Endodermal cell (in vitro differentiated cells): Measurements from ENCODE around the gene ANGPTL5. TPM values are rescaled to one million over a fixed set of nuclear protein-coding genes. Genes with fewer than 3 reads are reported as not detected.

Experiments used
- DNase-seq: peaks from one replicate; pipeline ENCODE4 v3.0.0-alpha.2; 2017
- H3K27ac ChIP-seq: 2 replicates; pipeline ENCODE4 v1.5.1; 2013; ENCODE audit warnings: mild to moderate bottlenecking, low read depth, low read length, moderate library complexity
- H3K27me3 ChIP-seq: 2 replicates; pipeline ENCODE4 v1.6.1; 2013; ENCODE audit warnings: mild to moderate bottlenecking, low read length, moderate library complexity; ENCODE audit not compliant: insufficient read depth, control insufficient read depth, poor library complexity, severe bottlenecking
- H3K36me3 ChIP-seq: 2 replicates; pipeline ENCODE4 v1.7.0; 2013; ENCODE audit warnings: mild to moderate bottlenecking, low read length, moderate library complexity; ENCODE audit not compliant: control insufficient read depth, insufficient read depth
- H3K4me1 ChIP-seq: one replicate; pipeline ENCODE4 v1.7.0; 2013; ENCODE audit warnings: low read length; ENCODE audit not compliant: control insufficient read depth, insufficient read depth
- H3K4me3 ChIP-seq: 2 replicates; pipeline ENCODE4 v1.5.1; 2013; ENCODE audit warnings: mild to moderate bottlenecking, low read length, moderate library complexity
- H3K9ac ChIP-seq: 2 replicates; pipeline ENCODE4 v1.6.1; 2013; ENCODE audit warnings: mild to moderate bottlenecking, low read length, moderate library complexity; ENCODE audit not compliant: poor library complexity, severe bottlenecking; ENCODE audit errors: extremely low read depth
- H3K9me3 ChIP-seq: 2 replicates; pipeline ENCODE4 v1.6.1; 2013; ENCODE audit warnings: mild to moderate bottlenecking, low read length, moderate library complexity; ENCODE audit not compliant: control insufficient read depth
- H3K27ac Mint-ChIP-seq: 2 replicates; pipeline ENCODE4 v1.8.0; 2020; ENCODE audit warnings: mixed read lengths
- H3K27me3 Mint-ChIP-seq: 2 replicates; pipeline ENCODE4 v1.8.0; 2021; ENCODE audit warnings: mild to moderate bottlenecking, mixed read lengths; ENCODE audit not compliant: insufficient read depth
- H3K36me3 Mint-ChIP-seq: 2 replicates; pipeline ENCODE4 v1.8.0; 2020; ENCODE audit warnings: low read depth, mixed read lengths
- H3K4me1 Mint-ChIP-seq: 2 replicates; pipeline ENCODE4 v1.8.0; 2020; ENCODE audit warnings: mixed read lengths
- H3K4me3 Mint-ChIP-seq: 2 replicates; pipeline ENCODE4 v1.8.0; 2020; ENCODE audit warnings: mild to moderate bottlenecking, moderate library complexity, mixed read lengths
- H3K9me3 Mint-ChIP-seq: 2 replicates; pipeline ENCODE4 v1.8.0; 2020; ENCODE audit warnings: mild to moderate bottlenecking, mixed read lengths
- CTCF ChIP-seq: fragments of 200-600 bp; sonication (generic); conservative IDR thresholded peaks from 2 replicates; pipeline ENCODE4 v1.5.0; 2021; ENCODE audit warnings: antibody characterized with exemption, mild to moderate bottlenecking
- WGBS, 2 experiments: methylation state at CpG; one replicate each; pipeline versions ENCODE4 v1.1.5 to v1.1.7; 2013; ENCODE audit warnings: missing lambda C conversion rate in 2 of 2, mixed read lengths in 1 of 2; ENCODE audit not compliant: insufficient coverage in 1 of 2, insufficient read length in 1 of 2; 5-methylcytosine and 5-hydroxymethylcytosine counted together
- total RNA-seq, 2 donors: library from RNA; stranded (reverse); fragmentation: NEBNext Ultra II Directional in 1 of 2; extraction: Animal tissue kit (Norgen Biotek cat#: 25700) in 1 of 2; gene quantifications; 2 replicates in 1 of 2; 3 replicates in 1 of 2; pipeline ENCODE4 v1.2.1, GENCODE V29; 2021

The ANGPTL5 gene
- total RNA-seq, 2 donors from 2014 or later: not detected

GRCh38 chr11:101880222-101880621 lies 36.1 kb downstream of the ANGPTL5 start:
- no peak for DNase-seq
- peaks cover 5% of the 10 kb centered on the region for H3K4me1 Mint-ChIP-seq
- H3K27me3 ChIP-seq: no peaks in the 10 kb centered on the region
- H3K36me3 Mint-ChIP-seq: no peaks in the 10 kb centered on the region
- H3K27ac Mint-ChIP-seq: no peak overlapping the region
- H3K27ac ChIP-seq: no peak overlapping the region
- H3K9me3 Mint-ChIP-seq: no peaks in the 10 kb centered on the region
- peaks cover 5% of the 10 kb centered on the region for H3K27me3 Mint-ChIP-seq
- H3K9ac ChIP-seq: no peak overlapping the region
- H3K9me3 ChIP-seq: no peaks in the 10 kb centered on the region
- H3K4me3 Mint-ChIP-seq: no peak overlapping the region
- WGBS, 2 experiments: 83 to 85% methylated on average over 1 to 4 of the region's 4 CpGs
- H3K36me3 ChIP-seq: no peaks in the 10 kb centered on the region
- H3K4me1 ChIP-seq: peaks cover 6% of the 10 kb centered on the region
- peak; percentile 73 for TF ChIP-seq CTCF
- H3K4me3 ChIP-seq: no peak overlapping the region

GRCh38 chr11:101872171-101872882 lies 44.0 kb downstream of the ANGPTL5 start:
- no peak for TF ChIP-seq CTCF
- Mint-ChIP-seq H3K36me3 (no peaks in the 10 kb centered on the region), H3K27me3 (no peaks in the 10 kb centered on the region), H3K27ac (no peak overlapping the region), H3K4me3 (no peak overlapping the region), H3K4me1 (peaks cover 16% of the 10 kb centered on the region), H3K9me3 (no peaks in the 10 kb centered on the region)
- Histone ChIP-seq H3K9me3 (no peaks in the 10 kb centered on the region), H3K27me3 (no peaks in the 10 kb centered on the region), H3K27ac (no peak overlapping the region), H3K9ac (no peak overlapping the region), H3K4me3 (no peak overlapping the region), H3K36me3 (no peaks in the 10 kb centered on the region), H3K4me1 (no peaks in the 10 kb centered on the region)
- 90 to 98% methylated on average over 4 to 6 of the region's 6 CpGs for WGBS, 2 experiments
- DNase-seq: no peak

- Histone ChIP-seq H3K36me3 (no peaks in the 10 kb centered on the region), H3K9me3 (peaks cover 6% of the 10 kb centered on the region), H3K9ac (no peak overlapping the region), H3K4me3 (no peak overlapping the region), H3K27ac (no peak overlapping the region), H3K27me3 (no peaks in the 10 kb centered on the region), H3K4me1 (peaks cover 5% of the 10 kb centered on the region)
- H3K36me3 Mint-ChIP-seq: no peaks in the 10 kb centered on the region
- H3K9me3 Mint-ChIP-seq: no peaks in the 10 kb centered on the region
- no peak for DNase-seq
- H3K4me3 Mint-ChIP-seq: no peak overlapping the region
- WGBS, 2 experiments: 89 to 92% methylated on average over 5 to 6 of the region's 6 CpGs
- no peaks in the 10 kb centered on the region for H3K27me3 Mint-ChIP-seq
- H3K27ac Mint-ChIP-seq: no peak overlapping the region
- peaks cover 18% of the 10 kb centered on the region for H3K4me1 Mint-ChIP-seq
- TF ChIP-seq CTCF: no peak
These were observed 45.8 kb downstream of the ANGPTL5 start for GRCh38 chr11:101870510-101870909.
